Tibial nerve (tissue), 4 donors: Measurements from ENCODE around the gene IGFL4. TPM values are rescaled to one million over a fixed set of nuclear protein-coding genes. Genes with fewer than 3 reads are reported as not detected.

Experiments used
- DNase-seq, 2 donors: peaks; one replicate each; pipeline ENCODE4 v3.0.0-alpha.2; 2019; ENCODE audit warnings: low spot score in 2 of 2
- H3K27ac ChIP-seq, 4 donors: fragments of 200-600 bp; sonication (generic) in 3 of 4; one replicate each; pipeline ENCODE4 v1.5.1; 2017 to 2019; ENCODE audit warnings: mild to moderate bottlenecking in 1 of 4
- H3K27me3 ChIP-seq, 2 donors: fragments of 200-600 bp; sonication (generic) in 1 of 2; one replicate each; pipeline versions ENCODE4 v1.5.1 to v1.6.0; 2017 to 2019
- H3K36me3 ChIP-seq, 3 donors: fragments of 200-600 bp; sonication (generic); one replicate each; pipeline ENCODE4 v1.5.1; 2018 to 2019
- H3K4me1 ChIP-seq, 4 donors: fragments of 200-600 bp; sonication (generic) in 3 of 4; one replicate each; pipeline ENCODE4 v1.5.1; 2017 to 2019
- H3K4me3 ChIP-seq, 4 donors: fragments of 200-600 bp; sonication (generic) in 3 of 4; one replicate each; pipeline ENCODE4 v1.5.1; 2017 to 2019; ENCODE audit warnings: mild to moderate bottlenecking in 1 of 4, moderate library complexity in 1 of 4
- H3K9me3 ChIP-seq, 4 donors: fragments of 200-600 bp; sonication (generic) in 3 of 4; one replicate each; pipeline ENCODE4 v1.5.1; 2017 to 2019
- EP300 ChIP-seq, 2 donors: sonication (generic); formaldehyde crosslinking; IDR thresholded peaks; one replicate each; pipeline ENCODE4 v1.6.1; 2017; ENCODE audit warnings: antibody characterized with exemption in 2 of 2, mild to moderate bottlenecking in 1 of 2
- POLR2A ChIP-seq, 2 donors: fragments of 450-650 bp; IDR thresholded peaks; one replicate each; pipeline ENCODE4 v1.6.1; 2017; ENCODE audit warnings: antibody characterized with exemption in 2 of 2, mild to moderate bottlenecking in 2 of 2, moderate library complexity in 2 of 2
- WGBS, 2 donors: methylation state at CpG; one replicate each; pipeline ENCODE4 v1.1.5; 2018; 5-methylcytosine and 5-hydroxymethylcytosine counted together
- total RNA-seq, 4 donors: library from RNA; depleted of rRNA; stranded (reverse); fragments of >200 nt; gene quantifications; one replicate each; pipeline ENCODE4 v1.1.0, GENCODE V29; 2016
- TF ChIP-seq, protein P1 (sequence below), 5 experiments: fragments of 200-600 bp in 3 of 5; fragments of 450-650 bp in 2 of 5; sonication (generic) in 3 of 5; IDR thresholded peaks; one replicate each; pipeline ENCODE4 v1.5.1; 2016 to 2019; ENCODE audit warnings: antibody characterized with exemption in 5 of 5, mild to moderate bottlenecking in 3 of 5, moderate library complexity in 2 of 5

Gene IGFL4
- total RNA-seq, 4 donors from 2014 or later, result 0.21 to 1.8 (median 0.89) TPM

DNA sequence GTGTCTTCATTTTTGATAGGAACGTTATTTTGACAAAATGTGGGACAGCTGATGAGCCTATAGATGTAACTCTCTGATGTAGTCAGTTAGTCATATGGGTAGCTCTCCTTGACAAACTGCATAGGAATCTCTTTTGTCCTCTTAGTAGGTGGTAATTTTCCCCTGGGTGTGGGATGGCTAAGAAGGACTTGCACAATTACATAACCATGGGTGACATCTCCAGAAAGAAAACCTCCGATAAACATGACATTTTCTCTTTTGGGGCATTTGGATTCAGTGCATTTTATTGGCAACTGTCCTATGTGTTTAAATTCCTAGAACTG is 41.9 kb upstream of the IGFL4 start:
- Histone ChIP-seq H3K4me1 (peaks cover 0 to 18% (median 0%) of the 10 kb centered on the region in 4 donors), H3K27me3 (peaks cover 0 to 14% of the 10 kb centered on the region in 2 donors), H3K4me3 (no peak overlapping the region), H3K36me3 (no peaks in the 10 kb centered on the region), H3K9me3 (peaks cover 0 to 43% (median 3%) of the 10 kb centered on the region in 4 donors), H3K27ac (no peak overlapping the region)
- no peak for DNase-seq
- 49 to 65% methylated on average over 2 of the region's 2 CpGs for WGBS, 2 donors
- TF ChIP-seq POLR2A (IDR thresholded peaks at IDR 0.05) (no peak), EP300 (IDR thresholded peaks at IDR 0.05) (no peak)
- TF ChIP-seq, protein P1, sequence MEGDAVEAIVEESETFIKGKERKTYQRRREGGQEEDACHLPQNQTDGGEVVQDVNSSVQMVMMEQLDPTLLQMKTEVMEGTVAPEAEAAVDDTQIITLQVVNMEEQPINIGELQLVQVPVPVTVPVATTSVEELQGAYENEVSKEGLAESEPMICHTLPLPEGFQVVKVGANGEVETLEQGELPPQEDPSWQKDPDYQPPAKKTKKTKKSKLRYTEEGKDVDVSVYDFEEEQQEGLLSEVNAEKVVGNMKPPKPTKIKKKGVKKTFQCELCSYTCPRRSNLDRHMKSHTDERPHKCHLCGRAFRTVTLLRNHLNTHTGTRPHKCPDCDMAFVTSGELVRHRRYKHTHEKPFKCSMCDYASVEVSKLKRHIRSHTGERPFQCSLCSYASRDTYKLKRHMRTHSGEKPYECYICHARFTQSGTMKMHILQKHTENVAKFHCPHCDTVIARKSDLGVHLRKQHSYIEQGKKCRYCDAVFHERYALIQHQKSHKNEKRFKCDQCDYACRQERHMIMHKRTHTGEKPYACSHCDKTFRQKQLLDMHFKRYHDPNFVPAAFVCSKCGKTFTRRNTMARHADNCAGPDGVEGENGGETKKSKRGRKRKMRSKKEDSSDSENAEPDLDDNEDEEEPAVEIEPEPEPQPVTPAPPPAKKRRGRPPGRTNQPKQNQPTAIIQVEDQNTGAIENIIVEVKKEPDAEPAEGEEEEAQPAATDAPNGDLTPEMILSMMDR (IDR thresholded peaks at IDR 0.05), result no peak

DNA sequence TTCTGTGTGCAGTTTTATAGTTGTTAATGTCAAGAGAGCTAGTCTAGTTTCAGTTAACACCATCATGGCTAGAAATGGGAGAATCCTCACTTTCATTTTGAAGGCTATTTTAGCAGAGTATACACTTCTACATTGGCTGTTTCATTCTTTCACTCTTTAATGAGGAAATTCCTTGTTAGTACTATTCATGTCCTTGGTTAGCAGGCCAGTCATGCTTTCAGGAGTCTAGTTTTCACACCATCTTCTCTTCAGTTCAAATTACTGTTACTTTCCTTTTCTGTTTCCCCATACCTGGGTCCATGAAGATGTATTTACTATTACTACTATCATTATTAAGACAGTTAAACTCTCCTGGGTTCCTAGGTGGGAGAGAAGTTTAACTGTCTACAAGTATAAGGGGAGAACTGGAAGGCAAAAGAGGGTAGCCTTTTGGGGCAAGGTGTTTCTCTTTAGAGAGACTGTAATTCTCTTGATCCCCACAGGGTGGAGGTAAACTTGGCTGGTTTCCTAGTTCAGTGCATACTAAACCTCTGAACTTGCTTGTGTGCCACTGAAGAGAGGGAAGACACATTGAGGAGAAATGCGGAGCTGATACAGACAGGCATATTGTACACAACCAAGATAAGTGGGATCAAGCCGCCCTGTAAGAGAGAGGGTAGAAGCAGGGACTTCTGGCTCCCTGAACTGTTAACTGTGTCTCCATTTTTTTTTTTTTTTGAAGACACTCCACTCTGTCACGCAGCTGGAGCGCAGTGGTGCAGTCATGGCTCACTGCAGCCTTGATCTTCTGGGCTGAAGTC is 41.3 kb upstream of the IGFL4 start:
- TF ChIP-seq, protein P1 (IDR thresholded peaks at IDR 0.05), result peak; percentile 44 to 71 (median 48)
- no peak for TF ChIP-seq POLR2A (IDR thresholded peaks at IDR 0.05)
- peak in 1 of 2 donors; percentile 36 for TF ChIP-seq EP300 (IDR thresholded peaks at IDR 0.05)
- H3K27me3 ChIP-seq, result peaks cover 0 to 20% of the 10 kb centered on the region in 2 donors

DNA sequence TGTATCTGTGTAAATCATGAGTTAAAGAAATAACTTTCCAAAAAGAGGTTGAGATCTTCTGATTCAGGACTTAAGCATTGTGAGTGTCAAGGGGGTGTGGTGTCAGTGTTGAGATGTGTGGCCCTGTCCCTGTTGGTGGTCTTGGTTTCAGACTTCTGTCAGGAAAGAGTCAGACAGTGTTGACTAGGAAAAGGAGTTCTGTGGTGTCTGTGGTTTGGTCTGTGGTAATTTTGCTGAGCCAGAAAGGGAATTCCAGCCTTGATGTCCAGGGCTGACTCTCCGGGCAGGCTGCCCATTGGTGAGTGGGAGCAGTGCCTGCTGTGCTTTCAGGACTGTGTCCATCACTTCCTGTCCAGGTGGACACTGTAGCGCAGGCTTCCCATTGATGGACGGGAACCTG is 39.8 kb upstream of the IGFL4 start:
- TF ChIP-seq EP300 (IDR thresholded peaks at IDR 0.05) (no peak), POLR2A (IDR thresholded peaks at IDR 0.05) (no peak)
- TF ChIP-seq, protein P1 (IDR thresholded peaks at IDR 0.05), result no peak
- Histone ChIP-seq H3K4me1 (peaks cover 0 to 30% (median 2%) of the 10 kb centered on the region in 4 donors), H3K27me3 (peaks cover 0 to 35% of the 10 kb centered on the region in 2 donors), H3K9me3 (peaks cover 0 to 22% (median 0%) of the 10 kb centered on the region in 4 donors), H3K27ac (no peak overlapping the region), H3K4me3 (no peak overlapping the region), H3K36me3 (no peaks in the 10 kb centered on the region)
- DNase-seq, result no peak
- WGBS, 2 donors, result 61% methylated on average over 3 of the region's 3 CpGs

More for the DNA sequence above, 41.3 kb upstream of the IGFL4 start:
- no peak overlapping the region for H3K4me3 ChIP-seq
- no peaks in the 10 kb centered on the region for H3K36me3 ChIP-seq
- DNase-seq, result peak in 1 of 2 donors; percentile 21
- 55 to 60% methylated on average over 4 of the region's 4 CpGs for WGBS, 2 donors
- H3K27ac ChIP-seq, result no peak overlapping the region
- peaks cover 0 to 24% (median 1%) of the 10 kb centered on the region in 4 donors for H3K4me1 ChIP-seq
- peaks cover 0 to 37% (median 3%) of the 10 kb centered on the region in 4 donors for H3K9me3 ChIP-seq

- Histone ChIP-seq H3K27me3 (peaks cover 2 to 43% of the 10 kb centered on the region in 2 donors), H3K4me3 (no peak overlapping the region), H3K36me3 (no peaks in the 10 kb centered on the region), H3K4me1 (peaks cover 0 to 30% (median 2%) of the 10 kb centered on the region in 4 donors), H3K9me3 (peaks cover 0 to 12% (median 0%) of the 10 kb centered on the region in 4 donors), H3K27ac (peak overlapping the region in 1 of 4 donors; percentile 64)
- 88 to 91% methylated on average over 7 of the region's 7 CpGs for WGBS, 2 donors
- DNase-seq, result no peak
- no peak for TF ChIP-seq EP300 (IDR thresholded peaks at IDR 0.05)
- no peak for TF ChIP-seq POLR2A (IDR thresholded peaks at IDR 0.05)
- TF ChIP-seq, protein P1 (IDR thresholded peaks at IDR 0.05), result no peak
Measured at GRCh38 chr19:46079576-46079975, 38.8 kb upstream of the IGFL4 start.
